Measurements from ENCODE around the gene KCNIP1. TPM values are rescaled to one million over a fixed set of nuclear protein-coding genes. Genes with fewer than 3 reads are reported as not detected.

The KCNIP1 gene
- total RNA-seq, 2 donors from 2014 or later = 0.52 to 0.99 TPM

DNA sequence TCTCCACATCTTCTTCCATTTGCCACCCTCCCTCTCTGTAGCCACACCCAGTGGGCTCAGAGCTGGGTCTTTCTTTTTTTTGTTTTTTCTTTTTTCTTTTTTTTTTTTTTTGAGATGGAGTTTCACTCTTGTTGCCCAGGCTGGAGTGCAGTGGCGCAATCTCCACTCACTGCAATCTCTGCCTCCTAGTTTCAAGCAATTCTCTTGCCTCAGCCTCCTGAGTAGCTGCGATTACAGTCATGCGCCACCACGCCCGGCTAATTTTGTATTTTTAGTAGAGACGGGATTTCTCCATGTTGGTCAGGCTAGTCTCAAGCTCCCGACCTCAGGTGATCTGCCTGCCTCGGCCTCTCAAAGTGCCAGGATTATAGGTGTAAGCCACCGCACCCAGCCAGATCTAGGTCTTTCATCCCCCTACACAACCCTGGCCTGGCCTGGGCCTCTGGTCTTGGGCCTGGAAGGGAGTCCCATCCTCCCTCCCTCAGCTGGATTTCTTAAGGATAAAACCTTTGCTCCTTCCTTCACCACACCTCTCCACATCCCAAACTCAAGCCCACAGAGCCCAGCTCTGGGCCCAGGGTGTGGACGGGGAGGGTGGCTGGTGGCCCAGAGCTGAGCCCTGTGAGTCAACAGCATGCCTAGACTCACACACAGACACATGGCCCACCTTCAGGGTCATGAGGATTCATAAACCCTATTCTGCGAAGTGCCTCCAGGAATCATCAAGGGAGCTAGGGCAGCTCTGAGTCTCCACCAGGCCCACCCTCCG, 18.8 kb upstream of the KCNIP1 start:
- DNase-seq (peak in 1 of 4 donors; percentile 29), ATAC-seq (no peak)
- WGBS, 2 donors = 83 to 91% methylated on average over 10 to 12 of the region's 12 CpGs
- TF ChIP-seq POLR2A (IDR thresholded peaks at IDR 0.05) = no peak
- TF ChIP-seq, protein P1, sequence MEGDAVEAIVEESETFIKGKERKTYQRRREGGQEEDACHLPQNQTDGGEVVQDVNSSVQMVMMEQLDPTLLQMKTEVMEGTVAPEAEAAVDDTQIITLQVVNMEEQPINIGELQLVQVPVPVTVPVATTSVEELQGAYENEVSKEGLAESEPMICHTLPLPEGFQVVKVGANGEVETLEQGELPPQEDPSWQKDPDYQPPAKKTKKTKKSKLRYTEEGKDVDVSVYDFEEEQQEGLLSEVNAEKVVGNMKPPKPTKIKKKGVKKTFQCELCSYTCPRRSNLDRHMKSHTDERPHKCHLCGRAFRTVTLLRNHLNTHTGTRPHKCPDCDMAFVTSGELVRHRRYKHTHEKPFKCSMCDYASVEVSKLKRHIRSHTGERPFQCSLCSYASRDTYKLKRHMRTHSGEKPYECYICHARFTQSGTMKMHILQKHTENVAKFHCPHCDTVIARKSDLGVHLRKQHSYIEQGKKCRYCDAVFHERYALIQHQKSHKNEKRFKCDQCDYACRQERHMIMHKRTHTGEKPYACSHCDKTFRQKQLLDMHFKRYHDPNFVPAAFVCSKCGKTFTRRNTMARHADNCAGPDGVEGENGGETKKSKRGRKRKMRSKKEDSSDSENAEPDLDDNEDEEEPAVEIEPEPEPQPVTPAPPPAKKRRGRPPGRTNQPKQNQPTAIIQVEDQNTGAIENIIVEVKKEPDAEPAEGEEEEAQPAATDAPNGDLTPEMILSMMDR (IDR thresholded peaks at IDR 0.05) = no peak
- no peaks in the 10 kb centered on the region for H3K9me3 ChIP-seq
- H3K4me3 ChIP-seq = no peak overlapping the region
- H3K27ac ChIP-seq = no peak overlapping the region
- no peaks in the 10 kb centered on the region for H3K27me3 ChIP-seq
- peaks cover 7% of the 10 kb centered on the region for H3K4me1 ChIP-seq
- intact Hi-C loops (cut with DNase I) = no loop called here
- H3K36me3 ChIP-seq (replicated peaks in 1 of 2; ENCODE audit: insufficient read depth in 1 of 2, low read depth in 2 of 2) = no peaks in the 10 kb centered on the region

DNA sequence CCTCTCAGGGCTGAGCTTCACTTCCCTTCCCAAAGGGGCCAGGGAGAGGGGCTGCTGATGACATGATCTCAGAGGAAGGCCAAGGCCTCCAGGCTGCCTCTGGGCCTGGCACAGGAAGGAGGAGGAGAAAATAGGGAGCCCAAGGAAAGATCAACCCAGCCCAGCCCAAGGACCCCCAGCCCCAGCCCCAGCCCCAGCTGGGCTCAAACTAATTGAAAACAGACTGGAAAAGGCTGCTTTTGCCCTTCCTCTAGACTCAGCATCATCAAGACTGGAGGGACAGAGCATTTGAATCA, 18.3 kb upstream of the KCNIP1 start:
- DNase-seq (no peak), ATAC-seq (no peak)
- Histone ChIP-seq H3K27ac (no peak overlapping the region), H3K4me3 (no peak overlapping the region), H3K36me3 (replicated peaks in 1 of 2; ENCODE audit: insufficient read depth in 1 of 2, low read depth in 2 of 2) (no peaks in the 10 kb centered on the region), H3K9me3 (no peaks in the 10 kb centered on the region), H3K4me1 (peaks cover 2% of the 10 kb centered on the region), H3K27me3 (no peaks in the 10 kb centered on the region)
- intact Hi-C loops (cut with DNase I) = no loop called here
- TF ChIP-seq, protein P1 (IDR thresholded peaks at IDR 0.05) = no peak
- TF ChIP-seq POLR2A (IDR thresholded peaks at IDR 0.05) = no peak

DNA sequence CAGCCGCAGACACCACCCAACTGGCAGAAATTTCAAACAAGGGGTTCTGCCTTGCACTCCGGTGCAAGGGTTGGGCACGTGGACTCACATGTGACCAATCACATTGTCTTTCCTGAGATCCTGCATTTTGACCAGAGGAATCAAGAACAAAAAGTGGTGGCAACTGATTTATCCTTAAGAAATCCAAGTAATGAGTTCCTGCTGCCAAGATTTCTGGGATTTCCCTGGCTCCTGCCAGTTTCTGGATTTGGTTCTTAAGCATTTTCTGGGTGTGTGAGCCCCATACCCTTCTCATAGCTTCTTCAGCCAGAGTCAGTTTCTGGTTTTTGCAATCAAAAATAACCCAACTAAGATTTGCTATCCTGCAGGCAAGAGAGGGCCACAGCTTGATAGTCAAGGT, 17.4 kb upstream of the KCNIP1 start:
- no peak for TF ChIP-seq POLR2A (IDR thresholded peaks at IDR 0.05)
- TF ChIP-seq, protein P1 (IDR thresholded peaks at IDR 0.05) = no peak
- DNase-seq (no peak), ATAC-seq (no peak)
- no peak overlapping the region for H3K4me3 ChIP-seq
- no peaks in the 10 kb centered on the region for H3K9me3 ChIP-seq
- no peaks in the 10 kb centered on the region for H3K36me3 ChIP-seq (replicated peaks in 1 of 2; ENCODE audit: insufficient read depth in 1 of 2, low read depth in 2 of 2)
- H3K27ac ChIP-seq = no peak overlapping the region
- intact Hi-C loops (cut with DNase I) = no loop called here
- H3K4me1 ChIP-seq = peaks cover 7% of the 10 kb centered on the region
- WGBS, 2 donors = 76 to 84% methylated on average over 3 of the region's 3 CpGs
- H3K27me3 ChIP-seq = no peaks in the 10 kb centered on the region

DNA sequence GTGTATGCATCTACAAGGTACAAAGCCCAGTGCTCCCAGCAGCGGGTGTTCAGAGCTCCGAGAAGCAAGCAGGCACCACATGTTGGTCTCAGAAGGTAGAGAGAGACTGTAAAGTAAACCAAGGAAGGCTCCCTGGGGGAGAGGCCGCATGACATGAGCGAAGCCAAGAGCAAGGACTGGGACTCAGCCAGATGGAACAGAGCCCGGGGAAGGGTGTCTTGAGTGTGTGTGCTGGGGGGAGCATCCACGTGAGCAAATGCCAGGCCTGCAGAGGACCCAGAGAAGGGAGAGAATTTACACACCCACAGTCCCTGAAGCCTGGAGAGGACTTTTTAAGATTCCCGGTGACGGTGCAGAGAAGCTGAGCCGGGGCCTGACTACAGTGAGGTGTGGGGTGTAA, 15.2 kb upstream of the KCNIP1 start:
- Histone ChIP-seq H3K27me3 (no peaks in the 10 kb centered on the region), H3K9me3 (no peaks in the 10 kb centered on the region), H3K27ac (no peak overlapping the region), H3K4me3 (no peak overlapping the region), H3K36me3 (replicated peaks in 1 of 2; ENCODE audit: insufficient read depth in 1 of 2, low read depth in 2 of 2) (no peaks in the 10 kb centered on the region), H3K4me1 (peaks cover 15% of the 10 kb centered on the region)
- DNase-seq = peak in 1 of 4 donors; percentile 9
- WGBS, 2 donors = 71 to 85% methylated on average over 9 of the region's 9 CpGs
- TF ChIP-seq, protein P1 (IDR thresholded peaks at IDR 0.05) = no peak
- TF ChIP-seq POLR2A (IDR thresholded peaks at IDR 0.05) = no peak
- intact Hi-C loops (cut with DNase I) = no loop called here
- ATAC-seq = no peak

DNA sequence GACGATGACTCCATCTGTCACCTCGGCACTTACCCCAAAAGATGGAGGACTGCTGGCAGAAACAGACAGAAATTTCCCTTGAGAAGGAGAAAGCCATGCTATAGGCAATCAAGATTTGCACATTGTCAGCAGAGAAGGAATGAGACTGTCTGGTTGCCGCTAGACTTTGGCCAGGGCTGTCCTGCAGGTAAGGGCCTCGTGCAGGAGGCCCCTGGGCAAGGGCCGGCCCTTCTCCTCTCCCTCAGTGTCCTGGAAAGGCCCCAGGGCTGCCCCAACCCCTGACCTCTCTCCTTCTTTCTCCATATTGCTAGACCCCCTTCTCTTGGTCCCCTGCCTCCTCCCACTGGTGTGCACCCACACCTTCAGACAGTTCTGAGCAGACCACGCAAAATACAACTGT, 14.6 kb upstream of the KCNIP1 start:
- peaks cover 15% of the 10 kb centered on the region for H3K4me1 ChIP-seq
- no peaks in the 10 kb centered on the region for H3K27me3 ChIP-seq
- H3K9me3 ChIP-seq = no peaks in the 10 kb centered on the region
- WGBS, 2 donors = 86 to 93% methylated on average over 6 of the region's 6 CpGs
- H3K27ac ChIP-seq = no peak overlapping the region
- no peak overlapping the region for H3K4me3 ChIP-seq
- TF ChIP-seq, protein P1 (IDR thresholded peaks at IDR 0.05) = no peak
- no peak for TF ChIP-seq POLR2A (IDR thresholded peaks at IDR 0.05)
- DNase-seq = no peak
- no peak for ATAC-seq
- intact Hi-C loops (cut with DNase I) = no loop called here
- H3K36me3 ChIP-seq (replicated peaks in 1 of 2; ENCODE audit: insufficient read depth in 1 of 2, low read depth in 2 of 2) = no peaks in the 10 kb centered on the region

All from body of pancreas (tissue), 4 donors.